ENCODE data around the gene AKAP10.
A peak's percentile ranks its signal among the peaks of the same experiment; 100 is the strongest.
"Not testable (repeated sequence)": the region's sequence is repeated elsewhere in the genome, so short reads cannot be mapped to it uniquely, and the experiment has no call there.

Gene AKAP10

DNA sequence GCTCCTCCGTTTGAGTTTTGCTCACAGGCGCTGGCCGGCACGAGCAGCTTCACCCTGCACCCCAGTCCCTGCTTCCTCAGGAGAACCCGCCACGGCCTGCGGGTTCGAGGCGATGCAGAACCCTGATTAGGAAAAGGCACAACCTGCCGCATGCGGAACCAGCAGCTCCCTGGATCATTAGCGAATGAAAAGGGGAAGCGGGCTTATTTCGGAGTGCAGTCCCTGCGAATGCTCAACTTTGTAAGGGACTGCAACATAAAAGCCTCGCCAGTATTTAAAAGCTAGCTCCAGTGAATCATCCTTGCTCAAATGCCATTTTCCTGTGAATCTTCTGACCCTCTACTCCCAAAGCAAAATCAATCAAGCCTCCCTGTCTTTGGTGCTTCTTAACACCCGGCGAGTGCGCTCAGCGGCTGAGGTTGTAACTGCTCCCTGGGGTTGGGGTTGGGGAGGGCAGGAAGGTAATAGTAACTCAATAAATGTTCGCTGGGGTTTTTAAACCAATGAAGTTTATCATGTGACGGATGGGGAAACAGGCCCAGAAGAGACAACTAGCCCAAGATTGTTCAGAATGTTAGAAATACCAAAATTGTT is 678 bp upstream of the AKAP10 start:
- peak overlapping the region; percentile 70 for H3K4me3 ChIP-seq (ENCODE audit: low read depth, low read length)
- 0 out of 2 replicates have a peak, but pooled peaks have one; percentile 12 for TF ChIP-seq CTCF (IDR thresholded peaks at IDR 0.05; ENCODE audit: borderline replicate concordance, insufficient read depth, low read depth, low read length)

GRCh38 chr17:19975601-19976000 is 2.0 kb downstream of the AKAP10 start:
- H3K4me3 ChIP-seq (ENCODE audit: low read depth, low read length) = no peak overlapping the region

DNA sequence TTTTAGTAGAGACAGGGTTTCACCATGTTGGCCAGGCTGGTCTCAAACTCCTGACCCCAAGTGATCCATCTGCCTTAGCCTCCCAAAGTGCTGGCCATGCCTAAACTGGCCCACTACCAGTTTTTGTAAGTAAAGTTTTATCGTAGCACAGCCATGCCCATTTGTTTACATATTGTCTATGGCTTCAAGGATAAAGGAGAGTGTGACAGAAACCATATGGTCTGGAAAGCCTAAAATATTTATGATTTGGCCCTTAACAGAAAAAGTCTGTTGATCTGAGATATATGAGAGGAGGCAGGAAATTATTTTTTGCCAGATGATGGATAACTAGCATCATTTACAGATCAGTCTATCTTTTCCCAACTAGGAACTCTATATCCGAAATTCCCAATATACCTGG is 4.5 kb downstream of the AKAP10 start:
- H3K4me3 ChIP-seq (ENCODE audit: low read depth, low read length) = no peak overlapping the region
- no peak for TF ChIP-seq CTCF (IDR thresholded peaks at IDR 0.05; ENCODE audit: borderline replicate concordance, insufficient read depth, low read depth, low read length)

More at GRCh38 chr17:19975601-19976000, 2.0 kb downstream of the AKAP10 start:
- TF ChIP-seq CTCF (IDR thresholded peaks at IDR 0.05; ENCODE audit: borderline replicate concordance, insufficient read depth, low read depth, low read length) = no peak

- H3K4me3 ChIP-seq (ENCODE audit: low read depth, low read length) = not testable (repeated sequence)
Observed at GRCh38 chr17:19962954-19963353, 14.7 kb downstream of the AKAP10 start.

- TF ChIP-seq CTCF (IDR thresholded peaks at IDR 0.05; ENCODE audit: borderline replicate concordance, insufficient read depth, low read depth, low read length) = no peak
Observed at GRCh38 chr17:19958023-19958422, 19.6 kb downstream of the AKAP10 start.

GRCh38 chr17:19955099-19955498 is 22.5 kb downstream of the AKAP10 start:
- no peak overlapping the region for H3K4me3 ChIP-seq (ENCODE audit: low read depth, low read length)
- TF ChIP-seq CTCF (IDR thresholded peaks at IDR 0.05; ENCODE audit: borderline replicate concordance, insufficient read depth, low read depth, low read length) = no peak

More at GRCh38 chr17:19958023-19958422, 19.6 kb downstream of the AKAP10 start:
- no peak overlapping the region for H3K4me3 ChIP-seq (ENCODE audit: low read depth, low read length)

DNA sequence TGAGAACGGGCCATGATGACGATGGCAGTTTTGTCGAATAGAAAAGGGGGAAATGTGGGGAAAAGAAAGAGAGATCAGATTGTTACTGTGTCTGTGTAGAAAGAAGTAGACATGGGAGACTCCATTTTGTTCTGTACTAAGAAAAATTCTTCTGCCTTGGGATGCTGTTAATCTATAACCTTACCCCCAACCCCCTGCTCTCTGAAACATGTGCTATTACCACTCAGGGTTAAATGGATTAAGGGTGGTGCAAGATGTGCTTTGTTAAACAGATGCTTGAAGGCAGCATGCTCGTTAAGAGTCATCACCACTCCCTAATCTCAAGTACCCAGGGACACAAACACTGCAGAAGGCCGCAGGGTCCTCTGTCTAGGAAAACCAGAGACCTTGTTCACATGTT is 26.2 kb downstream of the AKAP10 start:
- not testable (repeated sequence) for H3K4me3 ChIP-seq (ENCODE audit: low read depth, low read length)

DNA sequence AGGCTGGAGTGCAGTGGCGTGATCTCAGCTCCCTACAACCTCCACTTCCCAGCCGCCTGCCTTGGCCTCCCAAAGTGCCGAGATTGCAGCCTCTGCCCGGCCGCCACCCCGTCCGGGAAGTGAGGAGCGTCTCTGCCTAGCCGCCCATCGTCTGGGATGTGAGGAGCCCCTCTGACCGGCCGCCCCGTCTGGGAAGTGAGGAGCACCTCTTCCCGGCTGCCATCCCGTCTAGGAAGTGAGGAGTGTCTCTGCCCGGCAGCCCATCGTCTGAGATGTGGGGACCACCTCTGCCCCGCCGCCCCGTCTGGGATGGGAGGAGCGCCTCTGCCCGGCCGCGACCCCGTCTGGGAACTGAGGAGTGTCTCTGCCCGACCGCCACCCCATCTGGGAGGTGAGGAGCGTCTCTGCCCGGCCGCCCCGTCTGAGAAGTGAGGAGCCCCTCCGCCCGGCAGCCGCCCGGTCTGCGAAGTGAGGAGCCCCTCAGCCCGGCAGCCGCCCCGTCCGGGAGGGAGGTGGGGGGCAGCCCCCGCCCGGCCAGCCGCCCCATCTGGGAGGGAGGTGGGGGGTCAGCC is 26.9 kb downstream of the AKAP10 start:
- not testable (repeated sequence) for H3K4me3 ChIP-seq (ENCODE audit: low read depth, low read length)
